K562 (cell line): ENCODE results near the gene BFSP2.

ENCODE experiments used
- ESRRA ChIP-seq: fragments of 450-650 bp; IDR thresholded peaks from 2 replicates; pipeline ENCODE4 v1.6.1; 2014; ENCODE audit warnings: low read depth, mild to moderate bottlenecking, moderate library complexity, borderline replicate concordance
- STAT5A ChIP-seq: IDR thresholded peaks from 2 replicates; pipeline ENCODE4 v1.6.1; 2012; ENCODE audit warnings: low read length, inconsistent platforms, borderline replicate concordance
- ZNF263 ChIP-seq: sonication (generic); formaldehyde crosslinking; IDR thresholded peaks from 2 replicates; pipeline ENCODE4 v1.8.0; 2022; ENCODE audit warnings: mild to moderate bottlenecking, missing genetic modification reagents, borderline replicate concordance

DNA sequence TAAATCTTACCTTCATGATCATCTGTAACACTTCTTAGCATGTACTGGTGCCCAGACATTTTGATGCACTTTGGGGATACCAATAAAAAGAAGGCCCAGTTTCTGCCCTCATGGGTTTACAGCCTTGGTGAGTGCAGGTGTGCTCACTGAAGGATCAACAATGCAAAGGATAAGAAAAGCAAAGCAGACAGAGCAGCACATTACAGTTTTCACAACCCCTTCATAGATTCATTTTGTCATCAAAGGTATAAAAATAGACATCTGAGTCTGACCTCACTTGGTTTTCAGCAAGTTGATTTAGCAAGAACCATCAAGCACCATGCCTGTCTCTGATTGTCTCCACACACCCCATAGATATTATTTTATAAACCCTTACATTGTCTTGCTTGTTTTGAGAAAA is 77.6 kb downstream of the BFSP2 start:
- no peak for TF ChIP-seq ESRRA
- no peak for TF ChIP-seq STAT5A
- no peak for TF ChIP-seq ZNF263 (CRISPR knock-in tag)
